ELF-1 (cell line): ENCODE measurements around the gene NUDT7.

Experiments
- DNase-seq: peaks from one replicate; pipeline ENCODE4 v3.0.0-alpha.2; 2016; ENCODE audit warnings: low read depth, low spot score

Gene NUDT7

GRCh38 chr16:77780378-77780837, 58.1 kb downstream of the NUDT7 start:
- DNase-seq, result peak; percentile 48

- no peak for DNase-seq
Observed at GRCh38 chr16:77781091-77781490, 58.8 kb downstream of the NUDT7 start.

- DNase-seq, result no peak
Observed at GRCh38 chr16:77782694-77783093, 60.4 kb downstream of the NUDT7 start.

GRCh38 chr16:77784441-77785372, 62.4 kb downstream of the NUDT7 start:
- DNase-seq, result no peak

GRCh38 chr16:77785373-77785764, 63.1 kb downstream of the NUDT7 start:
- no peak for DNase-seq

- DNase-seq, result no peak
Observed at GRCh38 chr16:77786186-77786847, 64.0 kb downstream of the NUDT7 start.

GRCh38 chr16:77787452-77787851, 65.1 kb downstream of the NUDT7 start:
- DNase-seq, result no peak

- DNase-seq, result peak; percentile 74
Observed at GRCh38 chr16:77788181-77789084, 66.1 kb downstream of the NUDT7 start, which contains the start of gene VAT1L. TSS of gene VAT1L (plus strand) at chr16:77788564. CDS start at chr16:77788683, 119 bp downstream.

- peak; percentile 30 for DNase-seq
Observed at GRCh38 chr16:77789085-77790008, 67.0 kb downstream of the NUDT7 start.

- peak; percentile 23 for DNase-seq
Observed at GRCh38 chr16:77790009-77790372, 67.7 kb downstream of the NUDT7 start.

GRCh38 chr16:77790912-77791311, 68.6 kb downstream of the NUDT7 start:
- DNase-seq, result no peak
